Endothelial cell (in vitro differentiated cells): ENCODE results near the gene FMOD. TPM values are rescaled to one million over a fixed set of nuclear protein-coding genes. Genes with fewer than 3 reads are reported as not detected.

Source experiments
- DNase-seq: peaks from one replicate; pipeline ENCODE4 v3.0.0; 2021; ENCODE audit warnings: low spot score
- H3K27ac Mint-ChIP-seq: one replicate; pipeline ENCODE4 v1.8.0; 2021; ENCODE audit warnings: mixed read lengths, inconsistent platforms; ENCODE audit not compliant: unreplicated experiment
- H3K27me3 Mint-ChIP-seq: one replicate; pipeline ENCODE4 v1.8.0; 2021; ENCODE audit warnings: mild to moderate bottlenecking, moderate library complexity, mixed read lengths, inconsistent platforms; ENCODE audit not compliant: unreplicated experiment
- H3K36me3 Mint-ChIP-seq: one replicate; pipeline ENCODE4 v1.8.0; 2021; ENCODE audit warnings: mild to moderate bottlenecking, low read depth, mixed read lengths, inconsistent platforms; ENCODE audit not compliant: unreplicated experiment
- H3K4me1 Mint-ChIP-seq: one replicate; pipeline ENCODE4 v1.8.0; 2021; ENCODE audit warnings: mild to moderate bottlenecking, mixed read lengths, inconsistent platforms; ENCODE audit not compliant: unreplicated experiment
- H3K4me3 Mint-ChIP-seq: one replicate; pipeline ENCODE4 v1.8.0; 2021; ENCODE audit warnings: mild to moderate bottlenecking, mixed read lengths, inconsistent platforms; ENCODE audit not compliant: unreplicated experiment
- H3K9me3 Mint-ChIP-seq: one replicate; pipeline ENCODE4 v1.8.0; 2021; ENCODE audit warnings: mixed read lengths, inconsistent platforms; ENCODE audit not compliant: unreplicated experiment
- total RNA-seq: library from RNA; stranded (reverse); fragmentation: NEBNext Ultra II Directional; extraction: Animal tissue kit (Norgen Biotek cat#: 25700); gene quantifications from one replicate; pipeline ENCODE4 v1.2.1, GENCODE V29; 2021; ENCODE audit not compliant: unreplicated experiment
- TF ChIP-seq, protein P1 (sequence below): fragments of 200-600 bp; sonication (generic); IDR thresholded peaks from one replicate; pipeline ENCODE4 v1.5.0; 2021; ENCODE audit warnings: antibody characterized with exemption; ENCODE audit not compliant: unreplicated experiment

FMOD gene
- total RNA-seq, 1 donor from 2014 or later = not detected

DNA sequence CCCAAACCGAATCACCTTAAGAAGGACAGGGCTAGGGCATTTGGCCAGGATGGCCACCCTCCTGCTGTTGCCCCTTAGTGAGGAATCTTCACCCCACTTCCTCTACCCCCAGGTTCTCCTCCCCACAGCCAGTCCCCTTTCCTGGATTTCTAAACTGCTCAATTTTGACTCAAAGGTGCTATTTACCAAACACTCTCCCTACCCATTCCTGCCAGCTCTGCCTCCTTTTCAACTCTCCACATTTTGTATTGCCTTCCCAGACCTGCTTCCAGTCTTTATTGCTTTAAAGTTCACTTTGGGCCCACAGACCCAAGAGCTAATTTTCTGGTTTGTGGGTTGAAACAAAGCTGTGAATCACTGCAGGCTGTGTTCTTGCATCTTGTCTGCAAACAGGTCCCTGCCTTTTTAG, 42.0 kb downstream of the FMOD start:
- DNase-seq = no peak
- Mint-ChIP-seq H3K9me3 (no peaks in the 10 kb centered on the region), H3K4me3 (peak overlapping the region; percentile 95), H3K36me3 (peaks cover 48% of the 10 kb centered on the region), H3K27ac (peak overlapping the region; percentile 55), H3K4me1 (peaks cover 46% of the 10 kb centered on the region), H3K27me3 (peaks cover 12% of the 10 kb centered on the region)
- TF ChIP-seq, protein P1, sequence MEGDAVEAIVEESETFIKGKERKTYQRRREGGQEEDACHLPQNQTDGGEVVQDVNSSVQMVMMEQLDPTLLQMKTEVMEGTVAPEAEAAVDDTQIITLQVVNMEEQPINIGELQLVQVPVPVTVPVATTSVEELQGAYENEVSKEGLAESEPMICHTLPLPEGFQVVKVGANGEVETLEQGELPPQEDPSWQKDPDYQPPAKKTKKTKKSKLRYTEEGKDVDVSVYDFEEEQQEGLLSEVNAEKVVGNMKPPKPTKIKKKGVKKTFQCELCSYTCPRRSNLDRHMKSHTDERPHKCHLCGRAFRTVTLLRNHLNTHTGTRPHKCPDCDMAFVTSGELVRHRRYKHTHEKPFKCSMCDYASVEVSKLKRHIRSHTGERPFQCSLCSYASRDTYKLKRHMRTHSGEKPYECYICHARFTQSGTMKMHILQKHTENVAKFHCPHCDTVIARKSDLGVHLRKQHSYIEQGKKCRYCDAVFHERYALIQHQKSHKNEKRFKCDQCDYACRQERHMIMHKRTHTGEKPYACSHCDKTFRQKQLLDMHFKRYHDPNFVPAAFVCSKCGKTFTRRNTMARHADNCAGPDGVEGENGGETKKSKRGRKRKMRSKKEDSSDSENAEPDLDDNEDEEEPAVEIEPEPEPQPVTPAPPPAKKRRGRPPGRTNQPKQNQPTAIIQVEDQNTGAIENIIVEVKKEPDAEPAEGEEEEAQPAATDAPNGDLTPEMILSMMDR = no peak

DNA sequence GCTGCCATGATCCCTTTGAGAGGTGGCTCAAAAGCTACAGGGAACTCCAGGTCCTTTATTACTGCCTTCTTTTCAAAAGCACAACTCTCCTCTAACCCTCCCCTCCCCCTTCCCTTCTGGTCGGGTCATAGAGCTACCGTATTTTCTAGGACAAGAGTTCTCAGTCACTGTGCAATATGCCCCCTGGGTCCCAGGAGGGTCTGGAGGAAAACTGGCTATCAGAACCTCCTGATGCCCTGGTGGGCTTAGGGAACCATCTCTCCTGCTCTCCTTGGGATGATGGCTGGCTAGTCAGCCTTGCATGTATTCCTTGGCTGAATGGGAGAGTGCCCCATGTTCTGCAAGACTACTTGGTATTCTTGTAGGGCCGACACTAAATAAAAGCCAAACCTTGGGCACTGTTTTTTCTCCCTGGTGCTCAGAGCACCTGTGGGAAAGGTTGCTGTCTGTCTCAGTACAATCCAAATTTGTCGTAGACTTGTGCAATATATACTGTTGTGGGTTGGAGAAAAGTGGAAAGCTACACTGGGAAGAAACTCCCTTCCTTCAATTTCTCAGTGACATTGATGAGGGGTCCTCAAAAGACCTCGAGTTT, 42.5 kb downstream of the FMOD start:
- H3K27ac Mint-ChIP-seq = peak overlapping the region; percentile 55
- H3K4me1 Mint-ChIP-seq = peaks cover 51% of the 10 kb centered on the region
- peaks cover 15% of the 10 kb centered on the region for H3K27me3 Mint-ChIP-seq
- TF ChIP-seq, protein P1 = no peak
- H3K9me3 Mint-ChIP-seq = no peaks in the 10 kb centered on the region
- no peak for DNase-seq
- H3K36me3 Mint-ChIP-seq = peaks cover 44% of the 10 kb centered on the region
- H3K4me3 Mint-ChIP-seq = peak overlapping the region; percentile 95

DNA sequence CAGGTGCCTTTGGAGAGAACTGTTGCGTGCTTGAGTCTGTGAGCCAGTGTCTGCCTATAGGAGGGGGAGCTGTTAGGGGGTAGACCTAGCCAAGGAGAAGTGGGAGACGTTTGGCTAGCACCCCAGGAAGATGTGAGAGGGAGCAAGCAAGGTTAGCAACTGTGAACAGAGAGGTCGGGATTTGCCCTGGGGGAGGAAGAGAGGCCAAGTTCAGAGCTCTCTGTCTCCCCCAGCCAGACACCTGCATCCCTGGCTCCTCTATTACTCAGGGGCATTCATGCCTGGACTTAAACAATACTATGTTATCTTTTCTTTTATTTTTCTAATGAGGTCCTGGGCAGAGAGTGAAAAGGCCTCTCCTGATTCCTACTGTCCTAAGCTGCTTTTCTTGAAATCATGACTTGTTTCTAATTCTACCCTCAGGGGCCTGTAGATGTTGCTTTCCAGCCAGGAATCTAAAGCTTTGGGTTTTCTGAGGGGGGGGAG, 43.2 kb downstream of the FMOD start:
- no peak for DNase-seq
- no peaks in the 10 kb centered on the region for H3K9me3 Mint-ChIP-seq

DNA sequence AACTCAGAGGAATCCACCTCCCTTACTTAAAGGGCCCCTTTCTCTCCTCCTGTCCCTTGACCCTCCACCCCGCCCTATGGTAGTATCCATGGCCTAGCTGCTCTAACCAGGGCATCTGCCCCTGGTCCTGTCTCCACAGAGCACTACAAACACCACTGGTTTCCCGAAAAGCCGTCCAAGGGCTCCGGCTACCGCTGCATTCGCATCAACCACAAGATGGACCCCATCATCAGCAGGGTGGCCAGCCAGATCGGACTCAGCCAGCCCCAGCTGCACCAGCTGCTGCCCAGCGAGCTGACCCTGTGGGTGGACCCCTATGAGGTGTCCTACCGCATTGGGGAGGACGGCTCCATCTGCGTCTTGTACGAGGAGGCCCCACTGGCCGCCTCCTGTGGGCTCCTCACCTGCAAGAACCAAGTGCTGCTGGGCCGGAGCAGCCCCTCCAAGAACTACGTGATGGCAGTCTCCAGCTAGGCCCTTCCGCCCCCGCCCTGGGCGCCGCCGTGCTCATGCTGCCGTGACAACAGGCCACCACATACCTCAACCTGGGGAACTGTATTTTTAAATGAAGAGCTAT, 43.9 kb downstream of the FMOD start:
- peak overlapping the region; percentile 95 for H3K4me3 Mint-ChIP-seq
- no peak for DNase-seq
- no peaks in the 10 kb centered on the region for H3K9me3 Mint-ChIP-seq
- H3K27ac Mint-ChIP-seq = peak overlapping the region; percentile 44
- TF ChIP-seq, protein P1 = no peak
- peaks cover 62% of the 10 kb centered on the region for H3K4me1 Mint-ChIP-seq
- H3K27me3 Mint-ChIP-seq = peaks cover 18% of the 10 kb centered on the region
- peaks cover 44% of the 10 kb centered on the region for H3K36me3 Mint-ChIP-seq

More for the DNA sequence above, 43.2 kb downstream of the FMOD start:
- Mint-ChIP-seq H3K4me3 (peak overlapping the region; percentile 95), H3K27me3 (peaks cover 18% of the 10 kb centered on the region), H3K4me1 (peaks cover 59% of the 10 kb centered on the region), H3K27ac (no peak overlapping the region), H3K36me3 (peaks cover 44% of the 10 kb centered on the region)
- TF ChIP-seq, protein P1 = no peak
